ENCODE data around the gene DUSP5.

Gene DUSP5

DNA sequence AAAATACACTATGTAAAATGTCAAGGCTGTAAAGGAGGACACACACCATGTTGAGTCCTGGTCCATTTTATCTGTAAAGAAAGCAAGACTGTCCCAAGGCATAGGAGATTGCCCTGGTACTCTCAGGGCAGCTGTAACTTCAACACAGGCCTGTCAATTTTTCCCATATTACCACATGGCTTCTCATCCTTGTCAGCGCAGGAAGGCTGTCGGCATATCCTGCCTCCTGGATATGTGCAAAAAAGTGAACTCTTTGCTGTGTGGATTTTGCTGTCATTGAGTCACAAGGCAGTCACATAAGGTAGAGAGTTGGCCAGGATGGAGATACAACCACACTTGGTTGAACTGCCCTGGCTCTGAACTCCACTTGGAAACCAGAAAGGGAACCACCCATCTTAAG is 8.7 kb downstream of the DUSP5 start:
- DNase-seq (ENCODE audit: low spot score in 2 of 2) (no peak), ATAC-seq (replicated peaks; ENCODE audit: extremely low read depth, poor library complexity, severe bottlenecking) (no peak)
- no peaks in the 10 kb centered on the region for H3K9me3 Mint-ChIP-seq
- no peak overlapping the region for H3K27ac Mint-ChIP-seq (ENCODE audit: low read depth)
- H3K36me3 Mint-ChIP-seq (ENCODE audit: insufficient read depth): peaks cover 18% of the 10 kb centered on the region
- H3K4me1 Mint-ChIP-seq: peaks cover 51% of the 10 kb centered on the region
- no peak overlapping the region for H3K4me3 Mint-ChIP-seq
- no peaks in the 10 kb centered on the region for H3K27me3 Mint-ChIP-seq

DNA sequence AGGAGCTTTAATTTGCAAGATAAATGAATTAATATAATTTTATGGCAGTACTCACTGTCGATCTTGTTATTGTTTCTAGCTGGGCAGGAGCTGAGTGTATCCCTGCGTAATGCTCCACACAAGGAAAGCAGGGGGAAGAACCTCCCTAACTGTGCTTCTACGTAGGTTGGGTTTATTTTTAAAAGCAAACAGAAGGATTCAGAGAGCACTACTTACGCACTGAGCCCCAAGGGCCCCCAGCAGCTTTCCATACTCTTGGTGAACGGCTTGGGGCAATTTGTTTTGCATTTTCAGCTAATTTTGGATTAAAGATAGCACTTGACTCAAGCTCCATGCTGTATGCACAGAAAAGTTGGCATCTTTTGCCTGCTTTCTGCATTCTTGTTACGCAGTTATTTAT is 9.6 kb downstream of the DUSP5 start:
- Mint-ChIP-seq H3K36me3 (ENCODE audit: insufficient read depth) (peaks cover 23% of the 10 kb centered on the region), H3K4me1 (peaks cover 42% of the 10 kb centered on the region), H3K9me3 (no peaks in the 10 kb centered on the region), H3K4me3 (no peak overlapping the region), H3K27ac (ENCODE audit: low read depth) (peak overlapping the region; percentile 29), H3K27me3 (no peaks in the 10 kb centered on the region)
- DNase-seq (ENCODE audit: low spot score in 2 of 2) (no peak), ATAC-seq (replicated peaks; ENCODE audit: extremely low read depth, poor library complexity, severe bottlenecking) (no peak)

DNA sequence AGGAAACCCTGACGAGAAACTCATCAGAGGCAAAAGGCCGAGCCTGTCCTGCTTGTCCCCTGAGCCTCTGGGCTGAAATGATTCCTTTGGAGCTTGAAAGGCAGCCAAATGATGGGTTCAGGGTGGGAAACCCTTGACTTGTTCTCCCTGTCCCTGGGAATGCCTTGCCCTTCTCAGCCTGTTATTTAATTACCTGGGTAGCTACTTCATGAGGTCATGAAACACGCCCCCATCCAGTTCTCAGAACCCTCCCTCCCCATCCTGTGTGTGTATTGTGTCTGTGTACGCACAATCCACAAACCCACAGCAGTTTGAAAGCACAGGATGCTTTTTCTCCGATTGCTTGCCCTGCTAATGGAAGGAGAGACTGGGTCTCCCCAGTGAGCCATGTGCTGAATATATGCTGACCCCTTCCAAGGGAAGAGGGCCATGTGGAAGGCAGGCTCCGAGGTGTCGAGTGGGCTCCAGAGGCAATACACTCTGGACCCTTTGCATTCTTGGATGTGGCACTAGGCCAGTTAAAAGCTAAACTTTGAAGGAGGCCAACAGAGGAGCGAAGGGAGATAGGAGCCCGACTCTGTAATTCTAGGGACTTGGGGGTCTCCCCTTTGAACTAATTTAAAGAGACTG is 10.6 kb downstream of the DUSP5 start:
- Mint-ChIP-seq H3K27me3 (no peaks in the 10 kb centered on the region), H3K4me1 (peaks cover 34% of the 10 kb centered on the region), H3K9me3 (no peaks in the 10 kb centered on the region), H3K4me3 (no peak overlapping the region), H3K36me3 (ENCODE audit: insufficient read depth) (peaks cover 23% of the 10 kb centered on the region), H3K27ac (ENCODE audit: low read depth) (peak overlapping the region; percentile 29)
- DNase-seq (ENCODE audit: low spot score in 2 of 2) (no peak), ATAC-seq (replicated peaks; ENCODE audit: extremely low read depth, poor library complexity, severe bottlenecking) (no peak)

DNA sequence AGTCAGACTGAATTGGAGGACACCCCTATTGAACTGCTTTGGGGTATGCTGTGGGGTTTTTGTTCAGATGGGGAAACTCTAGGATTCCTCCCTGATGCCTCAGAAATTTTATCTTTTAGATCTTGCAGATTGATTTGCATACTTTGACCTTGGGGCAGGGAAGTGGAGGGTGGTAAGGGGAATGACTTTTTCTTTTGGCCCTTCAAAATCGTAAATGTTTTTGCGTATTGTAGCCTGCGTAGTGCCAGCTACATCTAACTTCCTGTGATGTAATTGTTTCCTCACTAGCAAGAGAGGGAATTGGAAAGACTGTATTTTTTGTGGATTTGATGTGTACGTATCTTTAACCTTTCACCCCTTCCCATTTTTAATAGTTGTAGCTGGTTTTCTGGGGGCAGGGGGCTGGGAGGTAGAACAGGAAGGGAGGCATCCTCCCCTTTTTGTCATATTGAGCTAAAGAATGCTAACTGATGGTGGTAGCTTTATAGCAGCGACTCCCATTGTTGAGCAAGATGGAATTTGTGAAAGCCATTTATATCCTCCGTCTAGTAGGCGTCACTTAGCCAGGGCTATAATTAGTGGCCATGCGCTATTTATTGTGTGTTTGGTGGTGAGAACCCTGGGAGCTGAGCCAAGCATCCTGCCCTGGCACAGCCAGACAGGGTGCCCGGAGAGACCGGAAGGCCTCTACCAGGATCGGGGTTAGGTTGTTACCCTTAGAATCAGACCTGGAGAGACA is 11.3 kb downstream of the DUSP5 start:
- H3K9me3 Mint-ChIP-seq: no peaks in the 10 kb centered on the region
- peaks cover 23% of the 10 kb centered on the region for H3K36me3 Mint-ChIP-seq (ENCODE audit: insufficient read depth)
- no peak overlapping the region for H3K27ac Mint-ChIP-seq (ENCODE audit: low read depth)
- no peak for ATAC-seq (replicated peaks; ENCODE audit: extremely low read depth, poor library complexity, severe bottlenecking)
- peaks cover 31% of the 10 kb centered on the region for H3K4me1 Mint-ChIP-seq
- H3K27me3 Mint-ChIP-seq: no peaks in the 10 kb centered on the region
- no peak overlapping the region for H3K4me3 Mint-ChIP-seq
- no peak for DNase-seq (ENCODE audit: low spot score in 2 of 2)

DNA sequence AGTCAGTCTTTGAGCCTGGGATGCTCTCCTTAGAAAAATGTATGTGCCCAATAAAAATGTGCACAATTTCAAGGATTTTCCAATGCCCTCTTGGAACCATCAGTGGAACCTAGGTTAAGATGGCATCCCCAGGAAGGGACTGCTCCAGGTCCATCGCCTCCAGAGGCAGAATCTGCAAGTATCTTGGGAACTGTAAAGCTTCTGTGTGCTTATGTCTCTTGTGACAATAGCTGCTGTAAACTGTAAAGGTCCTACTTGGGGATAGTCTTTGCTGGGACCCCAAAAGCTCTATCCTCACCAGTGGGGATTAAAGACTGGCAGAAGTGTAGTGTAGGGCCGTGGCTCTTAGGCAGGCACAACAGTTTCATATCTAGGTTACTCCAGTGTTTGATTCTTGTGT is 11.9 kb downstream of the DUSP5 start:
- peaks cover 22% of the 10 kb centered on the region for H3K36me3 Mint-ChIP-seq (ENCODE audit: insufficient read depth)
- peaks cover 25% of the 10 kb centered on the region for H3K4me1 Mint-ChIP-seq
- H3K9me3 Mint-ChIP-seq: no peaks in the 10 kb centered on the region
- DNase-seq (ENCODE audit: low spot score in 2 of 2) (no peak), ATAC-seq (replicated peaks; ENCODE audit: extremely low read depth, poor library complexity, severe bottlenecking) (no peak)
- no peak overlapping the region for H3K27ac Mint-ChIP-seq (ENCODE audit: low read depth)
- H3K4me3 Mint-ChIP-seq: no peak overlapping the region
- H3K27me3 Mint-ChIP-seq: no peaks in the 10 kb centered on the region

DNA sequence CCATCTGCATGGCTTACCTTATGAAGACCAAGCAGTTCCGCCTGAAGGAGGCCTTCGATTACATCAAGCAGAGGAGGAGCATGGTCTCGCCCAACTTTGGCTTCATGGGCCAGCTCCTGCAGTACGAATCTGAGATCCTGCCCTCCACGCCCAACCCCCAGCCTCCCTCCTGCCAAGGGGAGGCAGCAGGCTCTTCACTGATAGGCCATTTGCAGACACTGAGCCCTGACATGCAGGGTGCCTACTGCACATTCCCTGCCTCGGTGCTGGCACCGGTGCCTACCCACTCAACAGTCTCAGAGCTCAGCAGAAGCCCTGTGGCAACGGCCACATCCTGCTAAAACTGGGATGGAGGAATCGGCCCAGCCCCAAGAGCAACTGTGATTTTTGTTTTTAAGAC is 12.4 kb downstream of the DUSP5 start:
- Mint-ChIP-seq H3K27ac (ENCODE audit: low read depth) (peak overlapping the region; percentile 16), H3K36me3 (ENCODE audit: insufficient read depth) (peaks cover 23% of the 10 kb centered on the region), H3K4me1 (peaks cover 20% of the 10 kb centered on the region), H3K9me3 (no peaks in the 10 kb centered on the region), H3K4me3 (no peak overlapping the region), H3K27me3 (no peaks in the 10 kb centered on the region)
- ATAC-seq (replicated peaks; ENCODE audit: extremely low read depth, poor library complexity, severe bottlenecking) (no peak), DNase-seq (ENCODE audit: low spot score in 2 of 2) (no peak)

DNA sequence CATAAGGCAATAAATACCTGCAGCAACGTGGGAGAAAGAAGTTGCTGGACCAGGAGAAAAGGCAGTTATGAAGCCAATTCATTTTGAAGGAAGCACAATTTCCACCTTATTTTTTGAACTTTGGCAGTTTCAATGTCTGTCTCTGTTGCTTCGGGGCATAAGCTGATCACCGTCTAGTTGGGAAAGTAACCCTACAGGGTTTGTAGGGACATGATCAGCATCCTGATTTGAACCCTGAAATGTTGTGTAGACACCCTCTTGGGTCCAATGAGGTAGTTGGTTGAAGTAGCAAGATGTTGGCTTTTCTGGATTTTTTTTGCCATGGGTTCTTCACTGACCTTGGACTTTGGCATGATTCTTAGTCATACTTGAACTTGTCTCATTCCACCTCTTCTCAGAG is 13.0 kb downstream of the DUSP5 start:
- H3K9me3 Mint-ChIP-seq: no peaks in the 10 kb centered on the region
- peak overlapping the region; percentile 16 for H3K27ac Mint-ChIP-seq (ENCODE audit: low read depth)
- H3K4me1 Mint-ChIP-seq: peaks cover 15% of the 10 kb centered on the region
- DNase-seq (ENCODE audit: low spot score in 2 of 2): no peak
- H3K27me3 Mint-ChIP-seq: no peaks in the 10 kb centered on the region
- ATAC-seq (replicated peaks; ENCODE audit: extremely low read depth, poor library complexity, severe bottlenecking): no peak
- no peak overlapping the region for H3K4me3 Mint-ChIP-seq
- H3K36me3 Mint-ChIP-seq (ENCODE audit: insufficient read depth): peaks cover 22% of the 10 kb centered on the region

DNA sequence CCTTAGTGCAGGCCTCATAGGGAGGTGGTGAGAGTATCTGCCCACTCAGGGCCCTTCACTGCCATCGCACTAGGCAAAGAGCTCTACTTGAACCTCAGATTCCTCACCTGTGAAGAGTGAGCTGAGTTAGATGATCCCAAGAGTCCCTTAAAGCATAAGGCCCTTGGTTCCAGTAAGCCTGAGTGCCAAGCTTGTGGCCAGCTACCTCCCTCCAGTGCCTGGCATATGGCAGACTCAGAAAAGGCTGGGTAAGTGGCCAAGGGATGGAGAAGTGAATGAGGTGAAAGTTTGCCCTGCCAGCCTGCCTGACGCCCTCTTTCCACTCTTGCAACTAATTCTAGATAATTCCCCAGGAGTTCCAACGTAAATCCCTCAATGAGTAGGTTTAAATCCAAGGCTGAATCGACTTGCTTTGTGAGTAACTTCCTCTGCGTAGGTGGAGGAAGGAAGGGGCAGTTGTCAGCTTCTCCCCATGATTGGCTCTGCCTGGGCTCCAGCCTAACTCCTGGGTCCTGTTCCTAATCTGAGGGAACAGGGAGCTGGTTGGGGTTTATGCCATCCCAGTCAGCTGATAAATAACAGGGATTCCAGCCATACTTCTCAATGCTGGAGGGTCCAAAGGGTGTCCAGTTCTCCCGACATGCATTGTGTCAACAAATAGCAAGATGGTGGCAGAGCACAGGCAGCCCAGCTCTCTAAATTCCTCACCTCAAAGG is 14.2 kb downstream of the DUSP5 start:
- no peak for DNase-seq (ENCODE audit: low spot score in 2 of 2)
- no peak overlapping the region for H3K4me3 Mint-ChIP-seq
- no peak overlapping the region for H3K27ac Mint-ChIP-seq (ENCODE audit: low read depth)

DNA sequence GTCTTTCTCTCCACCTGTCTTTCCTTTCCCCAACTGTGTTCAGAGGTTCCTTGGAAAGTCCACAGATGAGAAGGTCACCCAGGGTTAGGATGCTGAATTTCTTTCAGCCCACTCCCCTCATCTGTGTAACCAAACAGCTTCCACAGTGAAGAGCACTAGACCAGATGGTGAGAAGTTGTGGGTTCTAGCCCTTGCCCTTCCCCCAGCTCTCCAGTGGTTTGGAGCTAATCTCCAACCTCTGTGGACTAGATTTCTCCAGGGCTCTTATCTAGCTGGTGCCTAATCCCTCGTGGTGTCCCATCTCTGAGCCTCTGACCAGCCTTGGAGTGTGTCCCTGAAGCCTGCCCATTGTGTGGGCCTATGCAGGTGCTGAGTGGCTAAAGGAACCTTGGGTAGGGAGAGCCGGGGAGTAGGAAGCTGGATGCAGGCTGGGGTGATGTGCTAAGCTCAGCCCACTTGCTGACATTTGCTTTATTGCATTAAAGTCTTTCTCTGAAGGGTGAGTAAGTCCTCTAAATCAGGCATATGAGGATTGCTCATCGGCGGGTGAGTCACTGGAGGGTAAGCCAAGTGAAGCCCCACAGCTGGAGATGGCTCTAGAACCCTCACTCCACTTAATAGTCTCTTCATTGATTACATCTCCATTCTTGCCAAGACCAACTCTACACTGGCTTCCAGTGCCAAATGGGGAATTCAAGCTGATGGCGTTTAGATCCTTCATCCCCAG is 14.9 kb downstream of the DUSP5 start:
- Mint-ChIP-seq H3K27me3 (no peaks in the 10 kb centered on the region), H3K9me3 (no peaks in the 10 kb centered on the region), H3K4me3 (no peak overlapping the region), H3K27ac (ENCODE audit: low read depth) (no peak overlapping the region), H3K36me3 (ENCODE audit: insufficient read depth) (peaks cover 22% of the 10 kb centered on the region), H3K4me1 (peaks cover 5% of the 10 kb centered on the region)
- DNase-seq (ENCODE audit: low spot score in 2 of 2) (no peak), ATAC-seq (replicated peaks; ENCODE audit: extremely low read depth, poor library complexity, severe bottlenecking) (no peak)

More for the DNA sequence above, 14.2 kb downstream of the DUSP5 start:
- peaks cover 7% of the 10 kb centered on the region for H3K4me1 Mint-ChIP-seq
- H3K27me3 Mint-ChIP-seq: no peaks in the 10 kb centered on the region
- H3K9me3 Mint-ChIP-seq: no peaks in the 10 kb centered on the region
- no peak for ATAC-seq (replicated peaks; ENCODE audit: extremely low read depth, poor library complexity, severe bottlenecking)
- H3K36me3 Mint-ChIP-seq (ENCODE audit: insufficient read depth): peaks cover 22% of the 10 kb centered on the region

DNA sequence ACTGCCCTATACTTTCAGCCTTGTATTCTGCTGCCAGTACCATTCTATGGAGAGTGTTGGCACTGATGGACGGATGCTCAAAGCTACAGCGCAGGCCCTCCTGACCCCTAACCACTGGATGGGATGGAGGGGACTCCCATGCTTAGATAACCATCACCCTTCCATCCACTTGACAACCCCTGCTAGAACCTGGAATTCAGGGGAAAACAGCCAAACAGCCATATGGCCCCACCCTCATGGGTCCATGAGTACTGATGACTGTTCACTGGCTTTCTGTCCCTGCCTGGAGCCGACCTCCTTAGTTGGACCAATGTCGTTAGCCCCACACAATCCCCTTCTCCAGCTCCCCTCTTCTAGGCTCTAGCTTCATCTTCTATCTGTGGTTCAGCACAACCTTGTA is 16.2 kb downstream of the DUSP5 start:
- Mint-ChIP-seq H3K27ac (ENCODE audit: low read depth) (peak overlapping the region; percentile 73), H3K4me1 (peaks cover 5% of the 10 kb centered on the region), H3K4me3 (no peak overlapping the region), H3K36me3 (ENCODE audit: insufficient read depth) (peaks cover 19% of the 10 kb centered on the region), H3K9me3 (no peaks in the 10 kb centered on the region), H3K27me3 (no peaks in the 10 kb centered on the region)
- DNase-seq (ENCODE audit: low spot score in 2 of 2) (no peak), ATAC-seq (replicated peaks; ENCODE audit: extremely low read depth, poor library complexity, severe bottlenecking) (no peak)

DNA sequence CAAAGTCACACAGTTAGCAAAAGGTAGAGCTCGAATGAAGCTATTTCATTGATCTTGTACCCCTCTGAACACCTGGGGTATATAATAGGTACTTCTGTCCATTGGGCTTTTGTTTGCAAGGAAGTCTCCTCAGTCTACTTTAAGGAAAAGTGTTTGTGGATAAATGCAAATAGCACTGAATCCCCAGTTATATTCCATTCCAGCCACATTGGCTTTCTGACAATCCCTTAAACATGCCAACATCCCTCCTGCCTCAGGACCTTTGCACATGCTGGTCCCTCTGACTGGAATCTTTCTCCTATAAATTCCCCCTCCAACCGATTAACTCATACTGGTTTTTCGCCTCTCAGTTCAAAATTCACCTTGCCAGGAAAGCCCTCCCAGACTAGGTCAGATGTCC is 17.1 kb downstream of the DUSP5 start:
- no peaks in the 10 kb centered on the region for H3K9me3 Mint-ChIP-seq
- peaks cover 5% of the 10 kb centered on the region for H3K4me1 Mint-ChIP-seq
- H3K36me3 Mint-ChIP-seq (ENCODE audit: insufficient read depth): peaks cover 14% of the 10 kb centered on the region
- DNase-seq (ENCODE audit: low spot score in 2 of 2) (no peak), ATAC-seq (replicated peaks; ENCODE audit: extremely low read depth, poor library complexity, severe bottlenecking) (no peak)
- H3K27me3 Mint-ChIP-seq: no peaks in the 10 kb centered on the region
- no peak overlapping the region for H3K27ac Mint-ChIP-seq (ENCODE audit: low read depth)
- no peak overlapping the region for H3K4me3 Mint-ChIP-seq

DNA sequence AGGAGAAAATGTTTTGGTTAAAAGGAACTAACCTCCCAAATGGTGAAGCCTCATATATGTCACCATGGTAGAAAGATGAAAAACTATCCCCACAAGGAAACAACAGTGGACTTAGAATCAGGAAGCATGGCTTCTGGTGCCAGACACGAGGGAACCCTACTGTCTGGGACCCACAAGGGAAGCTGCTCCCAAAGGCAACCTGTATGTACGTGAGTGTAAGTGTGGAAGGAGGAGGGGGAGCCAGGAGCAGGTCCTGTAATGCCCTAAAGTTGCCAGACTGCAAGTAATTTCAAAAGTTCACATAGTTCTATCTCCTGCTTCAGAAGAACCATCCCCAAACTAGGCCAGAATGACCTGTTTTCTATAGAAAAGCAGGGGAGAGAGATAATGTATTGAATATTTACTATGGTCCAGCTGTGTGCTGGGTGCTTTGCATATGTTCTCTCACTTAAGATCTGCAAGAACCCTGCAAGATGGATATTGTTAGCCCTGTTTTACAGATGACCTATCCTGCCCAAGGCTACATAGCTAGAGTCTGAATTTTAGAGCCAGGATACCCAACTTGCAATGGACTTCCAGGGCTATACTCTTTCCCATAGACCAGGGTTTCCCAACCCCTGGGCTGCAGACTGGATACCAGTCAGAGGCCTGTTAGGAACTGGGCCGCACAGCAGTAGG is 19.2 kb downstream of the DUSP5 start:
- H3K4me1 Mint-ChIP-seq: peaks cover 6% of the 10 kb centered on the region
- peaks cover 3% of the 10 kb centered on the region for H3K36me3 Mint-ChIP-seq (ENCODE audit: insufficient read depth)
- H3K4me3 Mint-ChIP-seq: no peak overlapping the region
- DNase-seq (ENCODE audit: low spot score in 2 of 2) (no peak), ATAC-seq (replicated peaks; ENCODE audit: extremely low read depth, poor library complexity, severe bottlenecking) (no peak)
- H3K27ac Mint-ChIP-seq (ENCODE audit: low read depth): no peak overlapping the region
- H3K9me3 Mint-ChIP-seq: no peaks in the 10 kb centered on the region
- H3K27me3 Mint-ChIP-seq: no peaks in the 10 kb centered on the region
